ENCODE data around the gene TIMM23.

- TF ChIP-seq, protein P1, sequence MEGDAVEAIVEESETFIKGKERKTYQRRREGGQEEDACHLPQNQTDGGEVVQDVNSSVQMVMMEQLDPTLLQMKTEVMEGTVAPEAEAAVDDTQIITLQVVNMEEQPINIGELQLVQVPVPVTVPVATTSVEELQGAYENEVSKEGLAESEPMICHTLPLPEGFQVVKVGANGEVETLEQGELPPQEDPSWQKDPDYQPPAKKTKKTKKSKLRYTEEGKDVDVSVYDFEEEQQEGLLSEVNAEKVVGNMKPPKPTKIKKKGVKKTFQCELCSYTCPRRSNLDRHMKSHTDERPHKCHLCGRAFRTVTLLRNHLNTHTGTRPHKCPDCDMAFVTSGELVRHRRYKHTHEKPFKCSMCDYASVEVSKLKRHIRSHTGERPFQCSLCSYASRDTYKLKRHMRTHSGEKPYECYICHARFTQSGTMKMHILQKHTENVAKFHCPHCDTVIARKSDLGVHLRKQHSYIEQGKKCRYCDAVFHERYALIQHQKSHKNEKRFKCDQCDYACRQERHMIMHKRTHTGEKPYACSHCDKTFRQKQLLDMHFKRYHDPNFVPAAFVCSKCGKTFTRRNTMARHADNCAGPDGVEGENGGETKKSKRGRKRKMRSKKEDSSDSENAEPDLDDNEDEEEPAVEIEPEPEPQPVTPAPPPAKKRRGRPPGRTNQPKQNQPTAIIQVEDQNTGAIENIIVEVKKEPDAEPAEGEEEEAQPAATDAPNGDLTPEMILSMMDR (IDR thresholded peaks at IDR 0.05): no peak
- TF ChIP-seq TCF7L2 (IDR thresholded peaks at IDR 0.05; ENCODE audit: low read depth, low read length) (no peak), POLR2AphosphoS5 (IDR thresholded peaks at IDR 0.05; ENCODE audit: low read depth, low read length) (no peak), SIN3A (IDR thresholded peaks at IDR 0.05; ENCODE audit: borderline replicate concordance, insufficient read depth, low read depth, low read length) (no peak)
- TF ChIP-seq, protein P2, sequence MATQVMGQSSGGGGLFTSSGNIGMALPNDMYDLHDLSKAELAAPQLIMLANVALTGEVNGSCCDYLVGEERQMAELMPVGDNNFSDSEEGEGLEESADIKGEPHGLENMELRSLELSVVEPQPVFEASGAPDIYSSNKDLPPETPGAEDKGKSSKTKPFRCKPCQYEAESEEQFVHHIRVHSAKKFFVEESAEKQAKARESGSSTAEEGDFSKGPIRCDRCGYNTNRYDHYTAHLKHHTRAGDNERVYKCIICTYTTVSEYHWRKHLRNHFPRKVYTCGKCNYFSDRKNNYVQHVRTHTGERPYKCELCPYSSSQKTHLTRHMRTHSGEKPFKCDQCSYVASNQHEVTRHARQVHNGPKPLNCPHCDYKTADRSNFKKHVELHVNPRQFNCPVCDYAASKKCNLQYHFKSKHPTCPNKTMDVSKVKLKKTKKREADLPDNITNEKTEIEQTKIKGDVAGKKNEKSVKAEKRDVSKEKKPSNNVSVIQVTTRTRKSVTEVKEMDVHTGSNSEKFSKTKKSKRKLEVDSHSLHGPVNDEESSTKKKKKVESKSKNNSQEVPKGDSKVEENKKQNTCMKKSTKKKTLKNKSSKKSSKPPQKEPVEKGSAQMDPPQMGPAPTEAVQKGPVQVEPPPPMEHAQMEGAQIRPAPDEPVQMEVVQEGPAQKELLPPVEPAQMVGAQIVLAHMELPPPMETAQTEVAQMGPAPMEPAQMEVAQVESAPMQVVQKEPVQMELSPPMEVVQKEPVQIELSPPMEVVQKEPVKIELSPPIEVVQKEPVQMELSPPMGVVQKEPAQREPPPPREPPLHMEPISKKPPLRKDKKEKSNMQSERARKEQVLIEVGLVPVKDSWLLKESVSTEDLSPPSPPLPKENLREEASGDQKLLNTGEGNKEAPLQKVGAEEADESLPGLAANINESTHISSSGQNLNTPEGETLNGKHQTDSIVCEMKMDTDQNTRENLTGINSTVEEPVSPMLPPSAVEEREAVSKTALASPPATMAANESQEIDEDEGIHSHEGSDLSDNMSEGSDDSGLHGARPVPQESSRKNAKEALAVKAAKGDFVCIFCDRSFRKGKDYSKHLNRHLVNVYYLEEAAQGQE (IDR thresholded peaks at IDR 0.05; ENCODE audit: insufficient read depth in 1 of 2, low read depth in 2 of 2, low read length in 1 of 2): no peak
These were observed 46.3 kb downstream of the TIMM23 start for GRCh38 chr10:46018453-46019176.
